GM12872 (cell line): Measurements from ENCODE around the gene ATP4B.

Experiments
- TF ChIP-seq, protein P1 (sequence below): IDR thresholded peaks from 3 replicates; pipeline ENCODE4 v1.5.1; 2011; ENCODE audit warnings: low read depth, mild to moderate bottlenecking, low read length, moderate library complexity; ENCODE audit not compliant: insufficient read depth

The ATP4B gene

DNA sequence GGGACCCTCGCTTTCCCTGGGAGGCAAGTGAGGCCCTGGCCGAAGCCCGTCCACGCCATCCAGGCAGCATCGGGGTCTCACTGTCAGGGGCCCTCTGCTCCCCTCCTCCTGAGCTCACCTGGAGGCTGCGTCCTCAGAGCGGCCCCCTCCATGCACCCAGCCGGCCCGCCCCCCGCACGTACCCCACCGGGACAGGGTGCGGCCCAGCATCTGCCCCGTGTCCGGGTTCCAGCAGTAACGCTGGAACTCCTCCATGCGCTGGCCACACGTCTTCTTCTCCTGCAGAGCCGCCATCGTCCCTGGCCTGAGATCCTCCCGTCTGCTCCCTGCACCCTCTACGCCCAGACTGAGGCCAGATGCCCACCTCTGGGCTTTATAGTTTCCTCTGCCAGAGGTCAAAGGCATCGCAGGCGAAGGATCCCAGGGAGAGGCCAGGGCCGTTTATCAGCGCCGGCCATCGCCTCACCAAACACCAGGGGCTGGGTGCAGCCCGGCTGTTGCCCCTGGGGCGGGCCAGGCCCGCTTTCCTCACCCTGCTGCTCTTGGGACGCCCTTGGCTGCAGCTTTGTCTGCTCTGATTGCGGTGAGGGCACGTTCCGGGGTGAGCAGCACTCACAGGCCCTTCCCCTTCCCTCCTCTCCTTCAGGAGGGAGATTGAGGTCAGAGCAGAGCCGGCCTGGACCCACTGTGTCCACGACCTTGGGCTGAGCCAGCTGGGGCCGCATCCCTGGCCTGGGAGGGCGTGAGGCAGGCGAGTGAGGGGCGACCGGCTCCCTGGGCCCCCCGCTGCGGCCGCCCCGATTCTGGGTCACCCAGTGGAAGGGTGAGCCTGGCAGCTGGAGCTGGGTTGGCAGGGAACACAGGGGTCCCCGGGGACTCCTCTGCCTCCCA is at the start of gene ATP4B:
ATP4B (minus strand) TSS at position 348 of the 891 bp plus-strand sequence; CDS start at position 294, 54 bp downstream.
- TF ChIP-seq, protein P1, sequence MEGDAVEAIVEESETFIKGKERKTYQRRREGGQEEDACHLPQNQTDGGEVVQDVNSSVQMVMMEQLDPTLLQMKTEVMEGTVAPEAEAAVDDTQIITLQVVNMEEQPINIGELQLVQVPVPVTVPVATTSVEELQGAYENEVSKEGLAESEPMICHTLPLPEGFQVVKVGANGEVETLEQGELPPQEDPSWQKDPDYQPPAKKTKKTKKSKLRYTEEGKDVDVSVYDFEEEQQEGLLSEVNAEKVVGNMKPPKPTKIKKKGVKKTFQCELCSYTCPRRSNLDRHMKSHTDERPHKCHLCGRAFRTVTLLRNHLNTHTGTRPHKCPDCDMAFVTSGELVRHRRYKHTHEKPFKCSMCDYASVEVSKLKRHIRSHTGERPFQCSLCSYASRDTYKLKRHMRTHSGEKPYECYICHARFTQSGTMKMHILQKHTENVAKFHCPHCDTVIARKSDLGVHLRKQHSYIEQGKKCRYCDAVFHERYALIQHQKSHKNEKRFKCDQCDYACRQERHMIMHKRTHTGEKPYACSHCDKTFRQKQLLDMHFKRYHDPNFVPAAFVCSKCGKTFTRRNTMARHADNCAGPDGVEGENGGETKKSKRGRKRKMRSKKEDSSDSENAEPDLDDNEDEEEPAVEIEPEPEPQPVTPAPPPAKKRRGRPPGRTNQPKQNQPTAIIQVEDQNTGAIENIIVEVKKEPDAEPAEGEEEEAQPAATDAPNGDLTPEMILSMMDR, result no peak

GRCh38 chr13:113672002-113672651 is 14.1 kb upstream of the ATP4B start:
- TF ChIP-seq, protein P1, result no peak

GRCh38 chr13:113671066-113672001 is 13.3 kb upstream of the ATP4B start:
- TF ChIP-seq, protein P1, result no peak

DNA sequence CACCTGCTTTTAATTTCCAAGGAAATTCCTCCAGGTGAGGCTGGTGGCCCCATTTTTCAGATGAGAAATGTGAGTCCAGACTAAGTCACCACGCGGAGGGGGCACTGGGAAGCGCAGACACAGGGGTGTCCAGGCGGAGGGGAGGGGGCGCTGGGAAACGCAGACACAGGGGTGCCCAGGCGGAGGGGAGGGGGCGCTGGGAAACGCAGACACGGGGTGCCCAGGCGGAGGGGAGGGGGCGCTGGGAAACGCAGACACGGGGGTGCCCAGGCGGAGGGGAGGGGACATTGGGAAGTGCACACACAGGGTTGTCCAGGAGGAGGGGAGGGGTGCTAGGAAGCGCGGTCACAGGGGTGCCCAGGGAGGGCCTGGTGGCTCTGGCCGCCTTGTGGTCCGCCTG is 12.5 kb upstream of the ATP4B start:
- TF ChIP-seq, protein P1, result no peak

DNA sequence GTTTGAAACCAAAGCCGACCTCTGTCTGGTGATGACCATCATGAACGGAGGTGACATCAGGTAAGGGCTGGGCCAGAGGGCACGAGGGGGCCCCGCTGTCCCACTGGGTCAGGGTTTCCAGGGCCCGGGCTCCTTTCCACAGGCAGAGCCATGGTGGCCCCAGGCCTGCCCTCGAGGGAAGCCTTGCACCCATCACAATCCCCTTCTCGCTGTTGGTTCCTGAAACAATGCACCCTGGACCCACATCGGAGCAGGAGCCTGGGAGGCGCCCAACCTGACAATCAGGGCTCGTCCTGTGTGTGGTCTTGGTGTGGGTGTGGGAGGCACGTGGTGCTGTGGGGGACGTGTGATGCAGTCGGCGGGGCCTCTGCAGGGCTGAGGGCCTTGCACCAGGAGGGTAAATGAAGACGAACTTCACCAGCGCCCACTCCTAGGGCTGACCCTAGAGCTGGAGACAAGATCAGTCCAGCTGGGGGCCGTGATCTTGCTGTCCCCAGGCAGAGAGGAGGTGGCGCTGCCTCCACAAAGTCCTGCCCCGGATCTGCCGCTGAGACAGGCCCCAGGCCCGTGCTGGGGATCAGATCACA is 11.8 kb upstream of the ATP4B start:
- TF ChIP-seq, protein P1, result no peak

DNA sequence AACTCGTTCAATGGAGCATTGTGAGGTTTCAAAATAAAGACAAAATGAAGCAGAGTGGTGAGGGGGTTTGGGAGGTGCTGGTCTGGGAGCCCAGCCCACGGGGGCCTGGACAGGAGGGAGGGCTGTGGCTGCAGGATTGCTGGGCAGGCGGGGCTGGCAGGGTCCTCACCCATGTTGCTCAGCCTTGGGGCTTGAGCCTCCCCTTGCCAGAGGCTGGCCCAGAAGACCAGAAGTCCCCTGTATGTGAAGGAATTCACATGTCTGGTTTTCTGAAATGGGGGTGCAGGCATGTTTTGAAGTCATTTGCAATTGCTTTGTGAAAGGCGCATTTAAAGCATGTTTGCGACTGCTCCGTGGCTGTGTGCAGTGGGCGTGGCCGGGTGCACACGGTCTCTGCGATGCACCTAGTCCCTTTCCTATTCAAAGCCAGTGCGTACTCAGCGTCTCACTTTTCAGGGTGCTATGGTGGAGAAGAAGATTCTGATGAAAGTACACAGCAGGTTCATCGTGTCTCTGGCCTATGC is 11.3 kb upstream of the ATP4B start:
- TF ChIP-seq, protein P1, result no peak
